Left lobe of liver (tissue), 2 donors: ENCODE data around the gene LCE1C. TPM values are rescaled to one million over a fixed set of nuclear protein-coding genes. Genes with fewer than 3 reads are reported as not detected.

Source experiments
- ATAC-seq: fragments of 200-7000 bp; cut with Tn5 transposase; one replicate; pipeline ENCODE4 v1.9.1; 2020; ENCODE audit warnings: mild to moderate bottlenecking, moderate library complexity
- DNase-seq: peaks from one replicate; pipeline ENCODE4 v3.0.0-alpha.2; 2020; ENCODE audit warnings: low spot score
- total RNA-seq: library from RNA; stranded (reverse); gene quantifications from one replicate; pipeline ENCODE4 v1.2.1, GENCODE V29; 2021
- donor health status: DM: no; HTN: no; CAD: no; lungs with moderate emphysema.
- donor health status: DM: no; HTN: yes; CAD: no.

The LCE1C gene
- total RNA-seq, 1 donor from 2014 or later: not detected

- ATAC-seq: no peak
- no peak for DNase-seq
These were observed 45.8 kb downstream of the LCE1C start for GRCh38 chr1:152760551-152761190.

DNA sequence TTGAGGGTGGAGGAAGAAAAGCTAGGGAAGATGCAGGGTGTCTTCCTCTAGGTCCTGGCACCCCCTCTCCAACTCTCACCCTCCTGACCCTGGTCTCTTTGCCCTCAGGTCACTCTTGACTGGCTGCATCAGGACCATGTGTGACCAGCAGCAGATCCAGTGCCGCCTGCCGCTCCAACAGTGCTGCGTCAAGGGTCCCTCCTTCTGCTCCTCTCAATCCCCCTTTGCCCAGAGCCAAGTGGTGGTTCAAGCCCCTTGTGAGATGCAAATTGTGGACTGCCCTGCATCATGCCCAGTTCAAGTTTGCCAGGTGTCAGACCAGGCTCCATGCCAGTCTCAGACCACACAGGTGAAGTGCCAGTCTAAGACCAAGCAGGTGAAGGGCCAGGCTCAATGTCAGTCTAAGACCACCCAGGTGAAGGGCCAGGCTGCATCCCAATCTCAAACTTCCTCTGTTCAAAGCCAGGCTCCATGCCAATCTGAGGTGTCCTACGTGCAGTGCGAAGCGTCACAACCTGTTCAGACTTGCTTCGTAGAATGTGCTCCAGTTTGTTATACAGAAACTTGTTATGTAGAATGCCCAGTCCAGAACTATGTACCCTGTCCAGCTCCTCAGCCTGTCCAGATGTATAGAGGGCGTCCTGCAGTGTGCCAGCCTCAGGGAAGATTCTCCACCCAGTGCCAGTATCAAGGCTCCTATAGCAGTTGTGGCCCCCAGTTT is 46.8 kb downstream of the LCE1C start:
- ATAC-seq (no peak), DNase-seq (no peak)

- DNase-seq (no peak), ATAC-seq (no peak)
These were observed 47.8 kb downstream of the LCE1C start for GRCh38 chr1:152758636-152759035.

DNA sequence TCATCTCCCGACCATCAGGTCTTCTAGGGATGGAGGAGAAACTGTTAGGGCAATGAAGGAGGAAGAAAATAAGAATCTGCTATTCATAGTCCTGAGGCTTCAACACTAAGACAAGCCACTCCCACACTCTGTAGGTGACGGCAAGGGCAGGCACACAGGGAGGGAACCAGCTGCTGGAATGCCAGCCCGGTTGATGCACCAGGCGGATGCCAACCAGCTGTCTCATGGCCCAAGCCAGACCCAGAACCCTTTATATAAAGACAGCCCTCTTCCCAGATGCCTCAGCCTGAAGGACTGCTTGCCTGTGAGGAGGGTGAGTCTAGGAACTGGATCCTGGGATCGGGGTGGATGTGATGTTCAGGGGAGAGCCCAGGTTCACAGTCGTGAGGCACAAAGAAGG is 48.7 kb downstream of the LCE1C start, which contains the start of gene KPRP:
Gene KPRP (plus strand): TSS at position 279 of the 400 bp plus-strand sequence. CDS start 1,564 bp downstream, outside the sequence.
- ATAC-seq (no peak), DNase-seq (no peak)

GRCh38 chr1:152756872-152757271 is 49.6 kb downstream of the LCE1C start:
- DNase-seq (no peak), ATAC-seq (no peak)

Other genes starting within 250 kb of the LCE1C start
- not detected for gene LCE3E, start 239.9 kb downstream of the LCE1C start, total RNA-seq
- not detected for gene LCE3D, start 226.1 kb downstream of the LCE1C start, total RNA-seq
- not detected for gene LCE3C, start 206.4 kb downstream of the LCE1C start, total RNA-seq
- gene LCE3B, start 192.8 kb downstream of the LCE1C start, total RNA-seq: not detected
- not detected for gene LCE3A, start 183.5 kb downstream of the LCE1C start, total RNA-seq
- not detected for gene LCE2D, start 143.3 kb downstream of the LCE1C start, total RNA-seq
- gene LCE2C, start 131.4 kb downstream of the LCE1C start, total RNA-seq: not detected
- gene LCE2B, start 120.5 kb downstream of the LCE1C start, total RNA-seq: not detected
- gene LCE2A, start 108.3 kb downstream of the LCE1C start, total RNA-seq: not detected
- not detected for gene LCE4A, start 98.5 kb downstream of the LCE1C start, total RNA-seq
- gene KPRP, start 48.6 kb downstream of the LCE1C start, total RNA-seq: not detected
- not detected for gene LCE1F, start 31.5 kb downstream of the LCE1C start, total RNA-seq
- not detected for gene LCE1E, start 20.4 kb downstream of the LCE1C start, total RNA-seq
- not detected for gene LCE1D, start 9.9 kb downstream of the LCE1C start, total RNA-seq
- gene LCE1B, start 5.3 kb upstream of the LCE1C start, total RNA-seq: not detected
- not detected for gene LCE1A, start 20.8 kb upstream of the LCE1C start, total RNA-seq
- not detected for gene LCE6A, start 36.2 kb upstream of the LCE1C start, total RNA-seq
- not detected for gene LCE7A, start 53.3 kb upstream of the LCE1C start, total RNA-seq
- gene SMCP, start 71.7 kb upstream of the LCE1C start, total RNA-seq: not detected
- not detected for gene IVL, start 101.9 kb upstream of the LCE1C start, total RNA-seq
- not detected for gene SPRR5, start 140.6 kb upstream of the LCE1C start, total RNA-seq
- not detected for gene SPRR4, start 164.0 kb upstream of the LCE1C start, total RNA-seq
- not detected for gene SPRR1A, start 177.4 kb upstream of the LCE1C start, total RNA-seq
- not detected for gene SPRR3, start 195.1 kb upstream of the LCE1C start, total RNA-seq
- gene SPRR1B, start 224.6 kb upstream of the LCE1C start, total RNA-seq: not detected
- gene SPRR2D, start 234.5 kb upstream of the LCE1C start, total RNA-seq: not detected